Caco-2 (cell line): Measurements from ENCODE around the gene TOB2. TPM values are rescaled to one million over a fixed set of nuclear protein-coding genes. Genes with fewer than 3 reads are reported as not detected.

Experiments
- BruUV-seq: library from RNA; stranded (reverse); fragments of 400-500 nt; replicated peaks from 2 replicates; lab custom pipeline; 2021; lab: Mats Ljungman, UMichigan
- CTCF ChIA-PET: fragments of 300-600 bp; sonication (Branson Sonifier 250); formaldehyde crosslinking; loops from one replicate; lab custom pipeline; 2022; ENCODE audit warnings: antibody characterized with exemption; lab: Charles Lee
- POLR2A ChIA-PET: fragments of 300-600 bp; sonication (Branson Sonifier 250); formaldehyde crosslinking; loops from one replicate; lab custom pipeline; 2022; ENCODE audit warnings: antibody characterized with exemption; lab: Charles Lee
- DNase-seq, 2 experiments: peaks; one replicate each; pipeline versions ENCODE4 v3.0.0 to v3.0.0-alpha.2; 2020 to 2022
- H3K27me3 ChIP-seq: replicated peaks from 2 replicates; pipeline ENCODE4 v1.6.0; 2011; ENCODE audit warnings: low read length; ENCODE audit not compliant: control insufficient read depth, insufficient read depth
- H3K36me3 ChIP-seq: 2 replicates; pipeline ENCODE4 v1.5.1; 2011; ENCODE audit warnings: low read length; ENCODE audit not compliant: control insufficient read depth, insufficient read depth
- H3K4me1 ChIP-seq: fragments of 250-450 bp; sonication (Bioruptor Pico); 2 replicates; pipeline ENCODE4 v1.5.1; 2020; ENCODE audit warnings: mild to moderate bottlenecking
- H3K4me3 ChIP-seq: 2 replicates; pipeline ENCODE4 v1.5.1; 2011; ENCODE audit warnings: low read depth, mild to moderate bottlenecking, control low read depth, low read length
- H3K9me3 ChIP-seq: fragments of 250-450 bp; sonication (Bioruptor Pico); 2 replicates; pipeline ENCODE4 v1.5.1; 2020; ENCODE audit warnings: mild to moderate bottlenecking, moderate library complexity
- H3K27ac Mint-ChIP-seq: one replicate; pipeline ENCODE4 v1.8.0; 2022; ENCODE audit warnings: mixed read lengths; ENCODE audit not compliant: unreplicated experiment
- H3K27me3 Mint-ChIP-seq: one replicate; pipeline ENCODE4 v1.8.0; 2022; ENCODE audit warnings: mixed read lengths; ENCODE audit not compliant: insufficient read depth, unreplicated experiment
- H3K36me3 Mint-ChIP-seq: one replicate; pipeline ENCODE4 v1.8.0; 2022; ENCODE audit warnings: mild to moderate bottlenecking, mixed read lengths; ENCODE audit not compliant: insufficient read depth, unreplicated experiment
- H3K4me1 Mint-ChIP-seq: one replicate; pipeline ENCODE4 v1.8.0; 2022; ENCODE audit warnings: low read depth, mixed read lengths; ENCODE audit not compliant: unreplicated experiment
- H3K4me3 Mint-ChIP-seq: one replicate; pipeline ENCODE4 v1.8.0; 2022; ENCODE audit warnings: mild to moderate bottlenecking, moderate library complexity, mixed read lengths; ENCODE audit not compliant: unreplicated experiment
- H3K9me3 Mint-ChIP-seq: one replicate; pipeline ENCODE4 v1.8.0; 2022; ENCODE audit warnings: mixed read lengths; ENCODE audit not compliant: unreplicated experiment
- intact Hi-C: fragments of 100-400 bp; cut with micrococcal nuclease; formaldehyde crosslinking; loops from one replicate; pipeline ENCODE4 v1.10.0; 2022; ENCODE audit not compliant: unreplicated experiment
- total RNA-seq: library from RNA; stranded (reverse); gene quantifications from 2 replicates; pipeline ENCODE4 v1.2.3, GENCODE V29; 2022
- TF ChIP-seq, protein P1 (sequence below), 2 experiments: fragments of 200-600 bp in 1 of 2; IDR thresholded peaks; 1 replicate in 1 of 2; 2 replicates in 1 of 2; pipeline versions ENCODE4 v1.5.1 to v1.8.0; 2011 to 2022; ENCODE audit warnings: antibody characterized with exemption in 1 of 2, control low read depth in 1 of 2, inconsistent platforms in 1 of 2, low read depth in 1 of 2, low read length in 1 of 2, mild to moderate bottlenecking in 1 of 2, moderate library complexity in 1 of 2; ENCODE audit not compliant: insufficient read depth in 1 of 2, severe bottlenecking in 1 of 2, unreplicated experiment in 1 of 2

The TOB2 gene
- total RNA-seq, 1 experiment from 2014 or later, result 49.0 TPM

DNA sequence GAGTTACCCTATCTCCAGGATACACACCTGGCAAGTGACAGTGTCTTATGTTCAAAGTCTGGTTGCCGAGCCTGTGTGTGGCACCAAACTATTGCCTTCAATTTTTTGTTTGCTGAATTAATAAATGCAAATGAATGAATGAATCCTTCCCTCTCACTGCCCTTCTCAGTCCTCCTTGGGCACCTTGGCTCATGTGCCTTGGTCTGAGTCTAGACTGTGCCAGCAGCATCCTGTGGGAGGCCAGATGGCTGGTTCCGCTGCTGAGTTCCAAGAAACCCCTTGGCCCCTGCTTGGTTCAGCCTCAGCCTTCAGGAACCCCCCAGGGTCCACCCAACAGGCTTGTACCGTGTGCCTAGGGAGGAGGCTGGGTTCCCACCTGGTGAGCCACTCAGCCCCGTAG, 31.0 kb downstream of the TOB2 start:
- H3K4me1 ChIP-seq, result peaks cover 12% of the 10 kb centered on the region
- intact Hi-C loops, result no loop called here
- TF ChIP-seq, protein P1, sequence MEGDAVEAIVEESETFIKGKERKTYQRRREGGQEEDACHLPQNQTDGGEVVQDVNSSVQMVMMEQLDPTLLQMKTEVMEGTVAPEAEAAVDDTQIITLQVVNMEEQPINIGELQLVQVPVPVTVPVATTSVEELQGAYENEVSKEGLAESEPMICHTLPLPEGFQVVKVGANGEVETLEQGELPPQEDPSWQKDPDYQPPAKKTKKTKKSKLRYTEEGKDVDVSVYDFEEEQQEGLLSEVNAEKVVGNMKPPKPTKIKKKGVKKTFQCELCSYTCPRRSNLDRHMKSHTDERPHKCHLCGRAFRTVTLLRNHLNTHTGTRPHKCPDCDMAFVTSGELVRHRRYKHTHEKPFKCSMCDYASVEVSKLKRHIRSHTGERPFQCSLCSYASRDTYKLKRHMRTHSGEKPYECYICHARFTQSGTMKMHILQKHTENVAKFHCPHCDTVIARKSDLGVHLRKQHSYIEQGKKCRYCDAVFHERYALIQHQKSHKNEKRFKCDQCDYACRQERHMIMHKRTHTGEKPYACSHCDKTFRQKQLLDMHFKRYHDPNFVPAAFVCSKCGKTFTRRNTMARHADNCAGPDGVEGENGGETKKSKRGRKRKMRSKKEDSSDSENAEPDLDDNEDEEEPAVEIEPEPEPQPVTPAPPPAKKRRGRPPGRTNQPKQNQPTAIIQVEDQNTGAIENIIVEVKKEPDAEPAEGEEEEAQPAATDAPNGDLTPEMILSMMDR (IDR thresholded peaks at IDR 0.05; ENCODE audit: insufficient read depth in 1 of 2, low read depth in 1 of 2, low read length in 1 of 2, severe bottlenecking in 1 of 2, unreplicated experiment in 1 of 2), result no peak
- Mint-ChIP-seq H3K36me3 (peaks cover 18% of the 10 kb centered on the region), H3K4me1 (peaks cover 16% of the 10 kb centered on the region), H3K27me3 (no peaks in the 10 kb centered on the region), H3K4me3 (no peak overlapping the region), H3K27ac (no peak overlapping the region), H3K9me3 (no peaks in the 10 kb centered on the region)
- no peaks in the 10 kb centered on the region for H3K36me3 ChIP-seq
- no peaks in the 10 kb centered on the region for H3K9me3 ChIP-seq
- H3K4me3 ChIP-seq, result no peak overlapping the region
- no peak for DNase-seq
- no peaks in the 10 kb centered on the region for H3K27me3 ChIP-seq
- BruUV-seq, result no TSS peak
- ChIA-PET POLR2A (no interaction called here), CTCF (no interaction called here)

DNA sequence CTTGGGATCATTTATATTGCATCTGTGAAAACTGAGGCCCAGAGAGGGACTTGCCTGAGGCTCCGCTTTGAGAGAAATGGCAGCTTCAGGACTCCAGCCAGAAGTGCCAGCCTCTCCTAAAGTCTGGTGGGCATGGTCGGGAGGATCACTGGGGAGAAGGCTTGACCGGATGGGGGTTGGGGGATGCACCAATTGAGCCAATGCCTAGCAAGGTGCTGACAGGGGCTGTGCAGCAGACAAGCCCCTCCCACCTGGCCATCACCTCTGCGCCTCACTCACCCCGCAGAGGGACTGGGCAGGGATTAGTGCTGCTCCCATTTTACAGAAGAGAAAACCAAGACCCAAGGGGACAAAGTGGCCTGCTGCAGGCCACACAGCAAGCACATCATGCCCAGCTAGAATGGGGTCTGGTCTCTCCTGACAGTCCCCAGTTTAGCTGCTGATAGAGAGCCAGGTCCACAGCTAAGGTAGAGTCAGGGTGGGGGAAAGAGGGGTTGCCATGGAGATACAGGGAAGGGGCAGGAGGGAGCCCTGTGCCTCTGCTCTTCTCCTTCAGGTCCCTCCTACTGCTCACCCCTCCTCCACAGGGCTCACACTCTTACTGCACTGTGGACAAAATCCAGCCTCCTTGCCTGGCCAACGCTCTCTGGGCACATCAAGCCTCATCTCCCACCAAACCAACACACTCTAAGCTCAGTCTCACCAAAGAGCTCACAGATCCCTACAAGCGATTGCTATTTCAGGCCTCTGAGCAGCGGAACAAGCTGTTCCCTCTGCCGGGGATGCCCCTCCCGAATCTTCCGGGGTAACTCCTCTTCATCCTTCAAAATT, 35.4 kb downstream of the TOB2 start:
- no peak for DNase-seq
- Mint-ChIP-seq H3K4me1 (peaks cover 16% of the 10 kb centered on the region), H3K27me3 (no peaks in the 10 kb centered on the region), H3K9me3 (no peaks in the 10 kb centered on the region), H3K4me3 (no peak overlapping the region), H3K27ac (peak overlapping the region; percentile 15), H3K36me3 (peaks cover 23% of the 10 kb centered on the region)
- H3K36me3 ChIP-seq, result no peaks in the 10 kb centered on the region
- TF ChIP-seq, protein P1 (IDR thresholded peaks at IDR 0.05; ENCODE audit: insufficient read depth in 1 of 2, low read depth in 1 of 2, low read length in 1 of 2, severe bottlenecking in 1 of 2, unreplicated experiment in 1 of 2), result no peak
- H3K9me3 ChIP-seq, result no peaks in the 10 kb centered on the region
- peaks cover 12% of the 10 kb centered on the region for H3K4me1 ChIP-seq
- ChIA-PET POLR2A (interaction anchor here (0.5 kb wide), 2 partner anchors 46 kb away, joined by 3 to 14 read pairs; no protein-coding TSS in a partner anchor), CTCF (no interaction called here)
- H3K4me3 ChIP-seq, result no peak overlapping the region
- no TSS peak for BruUV-seq
- no peaks in the 10 kb centered on the region for H3K27me3 ChIP-seq
- intact Hi-C loops, result no loop called here

GRCh38 chr22:41410311-41410751, 36.3 kb downstream of the TOB2 start:
- Mint-ChIP-seq H3K27ac (peak overlapping the region; percentile 75), H3K27me3 (no peaks in the 10 kb centered on the region), H3K4me3 (no peak overlapping the region), H3K9me3 (no peaks in the 10 kb centered on the region), H3K36me3 (peaks cover 23% of the 10 kb centered on the region), H3K4me1 (peaks cover 16% of the 10 kb centered on the region)
- peaks cover 12% of the 10 kb centered on the region for H3K4me1 ChIP-seq
- no peaks in the 10 kb centered on the region for H3K36me3 ChIP-seq
- no peaks in the 10 kb centered on the region for H3K9me3 ChIP-seq
- TF ChIP-seq, protein P1 (IDR thresholded peaks at IDR 0.05; ENCODE audit: insufficient read depth in 1 of 2, low read depth in 1 of 2, low read length in 1 of 2, severe bottlenecking in 1 of 2, unreplicated experiment in 1 of 2), result no peak
- DNase-seq, result no peak
- BruUV-seq, result no TSS peak
- intact Hi-C loops, result no loop called here
- H3K4me3 ChIP-seq, result no peak overlapping the region
- ChIA-PET CTCF (no interaction called here), POLR2A (no interaction called here)
- no peaks in the 10 kb centered on the region for H3K27me3 ChIP-seq
